ENCODE measurements around the gene MACROD2. TPM values are rescaled to one million over a fixed set of nuclear protein-coding genes. Genes with fewer than 3 reads are reported as not detected.

The MACROD2 gene
- total RNA-seq, 1 experiment from 2014 or later: 1.6 TPM

GRCh38 chr20:14051454-14051853, 56.1 kb downstream of the MACROD2 start:
- H2BK20ac ChIP-seq (ENCODE audit: low read depth, low read length, poor library complexity, severe bottlenecking): no peak overlapping the region
- no peak overlapping the region for H3K27ac Mint-ChIP-seq
- H2BK15ac ChIP-seq (ENCODE audit: low read depth, low read length): no peak overlapping the region
- no peak overlapping the region for H3K27ac ChIP-seq (ENCODE audit: insufficient read length, low read depth, low read length)
- H3T11ph ChIP-seq (ENCODE audit: low read length): no peak overlapping the region
- DNase-seq: no peak
- H3K27me3 ChIP-seq (ENCODE audit: insufficient read depth, low read length): no peaks in the 10 kb centered on the region
- H3K4me3 Mint-ChIP-seq: no peak overlapping the region
- H4K8ac ChIP-seq (replicated peaks; ENCODE audit: insufficient read length, low read depth, low read length): no peak overlapping the region
- no peaks in the 10 kb centered on the region for H3K23me2 ChIP-seq (ENCODE audit: insufficient read length, low read depth, low read length, poor library complexity, severe bottlenecking)
- H3K4ac ChIP-seq (ENCODE audit: low read depth, low read length): no peak overlapping the region
- no peak for TF ChIP-seq CTCF (conservative IDR thresholded peaks at IDR 0.05)
- no peak overlapping the region for H2BK5ac ChIP-seq (ENCODE audit: insufficient read length, low read length)
- H4K91ac ChIP-seq (ENCODE audit: insufficient read length, low read depth, low read length): no peak overlapping the region
- H3K9me3 ChIP-seq (ENCODE audit: control insufficient read depth, low read depth, low read length): no peaks in the 10 kb centered on the region
- no peaks in the 10 kb centered on the region for H3K79me1 ChIP-seq (ENCODE audit: insufficient read depth, low read depth, low read length, poor library complexity, severe bottlenecking)
- no peaks in the 10 kb centered on the region for H3K36me3 Mint-ChIP-seq (ENCODE audit: insufficient read depth in 1 of 3, low read depth in 3 of 3)
- no CpG with 5 or more reads among the region's 1 CpG for WGBS (ENCODE audit: extremely low coverage, insufficient read length, low lambda C conversion rate)
- H3K79me2 ChIP-seq (ENCODE audit: insufficient read depth, low read length): no peaks in the 10 kb centered on the region
- H2BK120ac ChIP-seq (ENCODE audit: low read depth, low read length, poor library complexity, severe bottlenecking): no peak overlapping the region
- H3K23ac ChIP-seq (ENCODE audit: insufficient read length, low read depth, low read length): no peak overlapping the region
- H2AFZ ChIP-seq (ENCODE audit: low read length): no peak overlapping the region
- no peaks in the 10 kb centered on the region for H3K9me3 Mint-ChIP-seq
- H3K4me2 ChIP-seq (ENCODE audit: insufficient read depth, insufficient read length, low read length): no peak overlapping the region
- peaks cover 0 to 5% of the 10 kb centered on the region in 2 experiments; a peak in 1 of 4 replicates for H3K4me1 Mint-ChIP-seq
- no peak overlapping the region for H2AK5ac ChIP-seq (ENCODE audit: insufficient read length, low read length)
- no peak overlapping the region for H3K18ac ChIP-seq (ENCODE audit: insufficient read length, low read depth, low read length)
- H3K56ac ChIP-seq (ENCODE audit: insufficient read length, low read depth, low read length): no peak overlapping the region
- no peak overlapping the region for H2BK12ac ChIP-seq (ENCODE audit: insufficient read length, low read depth, low read length)
- no peaks in the 10 kb centered on the region for H3K4me1 ChIP-seq (ENCODE audit: insufficient read depth, low read length)
- H3K14ac ChIP-seq (ENCODE audit: insufficient read depth, low read length): no peak overlapping the region
- H3K27me3 Mint-ChIP-seq (ENCODE audit: low read depth): no peaks in the 10 kb centered on the region
- no peaks in the 10 kb centered on the region for H4K20me1 ChIP-seq (ENCODE audit: control insufficient read depth, insufficient read depth, insufficient read length)
- no peak overlapping the region for H3K9ac ChIP-seq (ENCODE audit: extremely low read depth, insufficient read length, low read length)
- H4K5ac ChIP-seq (ENCODE audit: insufficient read length, low read depth, low read length): no peak overlapping the region

Data from H9 (cell line).